Measurements from ENCODE around the gene MYO10. TPM values are rescaled to one million over a fixed set of nuclear protein-coding genes. Genes with fewer than 3 reads are reported as not detected.

Gene MYO10
- polyA plus RNA-seq, 1 donor: 30.7 TPM

DNA sequence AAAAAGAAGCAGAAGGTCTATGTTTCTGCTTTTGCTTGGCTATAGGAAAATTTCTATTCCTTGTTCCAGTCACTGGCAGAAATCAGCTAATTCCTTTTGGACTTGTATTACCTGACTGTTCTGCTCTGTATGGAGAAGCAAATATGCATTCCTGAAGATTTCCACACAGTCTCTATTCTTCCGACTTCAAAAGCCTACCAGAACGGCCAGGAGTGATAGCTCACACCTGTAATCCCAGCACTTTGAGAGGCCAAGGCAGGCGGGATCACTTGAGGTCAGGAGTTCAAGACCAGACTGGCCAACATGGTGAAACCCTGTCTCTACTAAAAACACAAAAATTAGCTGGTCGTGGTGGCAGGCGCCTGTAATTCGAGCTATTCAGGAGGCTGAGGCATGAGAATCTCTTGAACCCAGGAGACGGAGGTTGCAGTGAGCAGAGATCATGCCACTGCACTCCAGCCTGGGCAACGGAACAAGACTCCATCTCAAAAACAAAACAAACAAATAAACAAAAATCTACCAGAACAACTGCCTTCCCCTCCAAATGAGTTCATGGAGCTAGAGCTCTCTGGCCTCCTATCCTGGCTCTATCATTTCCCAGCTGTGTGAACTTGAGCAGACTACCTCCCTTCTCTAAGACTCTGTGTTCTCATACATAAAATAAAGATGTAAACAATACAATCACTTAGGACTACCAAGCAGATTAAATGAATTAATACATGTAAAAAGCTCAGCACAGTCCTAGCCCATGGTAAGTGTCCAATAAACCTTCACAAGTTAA, 17.0 kb downstream of the MYO10 start:
- Histone ChIP-seq H3K4me3 (ENCODE audit: low read length) (no peak overlapping the region), H3K27me3 (ENCODE audit: control insufficient read depth, insufficient read depth, low read length) (no peaks in the 10 kb centered on the region), H3K27ac (ENCODE audit: low read length) (no peak overlapping the region), H3K36me3 (ENCODE audit: control insufficient read depth, insufficient read depth, low read length) (peaks cover 4% of the 10 kb centered on the region), H3K9me3 (ENCODE audit: control insufficient read depth, low read depth, low read length) (no peaks in the 10 kb centered on the region), H3K4me1 (ENCODE audit: control insufficient read depth, insufficient read depth, low read length) (peaks cover 13% of the 10 kb centered on the region)
- no peak for DNase-seq
- WGBS (ENCODE audit: insufficient coverage, low lambda C conversion rate): 100% methylated on average over 1 of the region's 8 CpGs

DNA sequence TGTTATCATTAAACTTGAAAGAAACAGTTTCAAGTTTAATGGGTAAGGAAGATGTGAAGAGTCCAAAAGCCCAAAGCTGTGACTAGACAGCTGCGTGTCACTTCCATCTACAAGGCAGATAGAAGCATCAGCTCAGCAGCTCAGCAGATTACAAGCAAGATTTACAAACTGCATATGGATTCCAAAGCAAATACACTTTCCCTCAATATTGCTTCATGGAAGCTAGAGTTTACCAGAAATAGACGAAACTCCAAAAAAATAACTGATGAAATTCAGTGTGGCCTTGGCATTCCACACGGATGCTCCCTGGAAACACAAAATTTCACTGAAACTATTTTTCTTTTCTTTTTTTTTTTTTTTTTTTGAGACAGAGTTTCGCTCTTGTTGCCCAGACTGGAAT, 17.9 kb downstream of the MYO10 start:
- Histone ChIP-seq H3K27me3 (ENCODE audit: control insufficient read depth, insufficient read depth, low read length) (no peaks in the 10 kb centered on the region), H3K27ac (ENCODE audit: low read length) (no peak overlapping the region), H3K4me3 (ENCODE audit: low read length) (no peak overlapping the region), H3K4me1 (ENCODE audit: control insufficient read depth, insufficient read depth, low read length) (peaks cover 16% of the 10 kb centered on the region), H3K9me3 (ENCODE audit: control insufficient read depth, low read depth, low read length) (no peaks in the 10 kb centered on the region), H3K36me3 (ENCODE audit: control insufficient read depth, insufficient read depth, low read length) (peaks cover 4% of the 10 kb centered on the region)
- WGBS (ENCODE audit: insufficient coverage, low lambda C conversion rate): no CpG with 5 or more reads among the region's 4 CpGs
- DNase-seq: no peak

DNA sequence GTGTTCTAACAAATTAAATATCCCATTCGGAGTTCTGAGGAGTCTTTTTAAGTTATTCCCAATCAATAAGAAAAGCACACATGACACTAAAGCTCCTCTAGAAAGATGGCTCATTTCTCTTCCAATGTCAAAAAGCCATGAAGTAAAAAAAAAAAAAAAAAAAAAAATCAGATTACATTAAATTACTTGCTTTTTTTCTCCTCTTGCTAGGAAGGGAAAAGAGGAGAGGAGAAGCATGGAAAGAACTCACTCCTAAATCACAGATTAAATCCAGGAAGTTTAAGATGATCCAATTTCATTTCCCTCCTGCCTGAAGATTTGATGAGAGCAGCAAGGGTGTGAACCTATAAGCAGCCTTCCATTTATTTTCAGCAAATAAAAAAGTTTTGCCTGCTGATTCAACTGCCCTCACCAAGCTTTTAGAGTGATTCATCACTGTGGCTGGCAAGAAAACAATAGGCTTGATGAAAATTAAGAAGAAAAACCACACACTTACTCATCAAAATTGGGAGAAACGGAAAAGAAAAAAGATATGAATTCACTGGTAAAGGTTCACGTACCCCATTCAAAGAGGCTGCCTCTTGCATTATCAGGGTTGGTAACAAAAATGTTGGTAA, 19.7 kb downstream of the MYO10 start:
- no peaks in the 10 kb centered on the region for H3K27me3 ChIP-seq (ENCODE audit: control insufficient read depth, insufficient read depth, low read length)
- WGBS (ENCODE audit: insufficient coverage, low lambda C conversion rate): 92% methylated on average over 2 of the region's 3 CpGs
- H3K4me1 ChIP-seq (ENCODE audit: control insufficient read depth, insufficient read depth, low read length): peaks cover 11% of the 10 kb centered on the region
- H3K9me3 ChIP-seq (ENCODE audit: control insufficient read depth, low read depth, low read length): no peaks in the 10 kb centered on the region
- no peak overlapping the region for H3K27ac ChIP-seq (ENCODE audit: low read length)
- no peak overlapping the region for H3K4me3 ChIP-seq (ENCODE audit: low read length)
- H3K36me3 ChIP-seq (ENCODE audit: control insufficient read depth, insufficient read depth, low read length): peaks cover 4% of the 10 kb centered on the region
- no peak for DNase-seq

DNA sequence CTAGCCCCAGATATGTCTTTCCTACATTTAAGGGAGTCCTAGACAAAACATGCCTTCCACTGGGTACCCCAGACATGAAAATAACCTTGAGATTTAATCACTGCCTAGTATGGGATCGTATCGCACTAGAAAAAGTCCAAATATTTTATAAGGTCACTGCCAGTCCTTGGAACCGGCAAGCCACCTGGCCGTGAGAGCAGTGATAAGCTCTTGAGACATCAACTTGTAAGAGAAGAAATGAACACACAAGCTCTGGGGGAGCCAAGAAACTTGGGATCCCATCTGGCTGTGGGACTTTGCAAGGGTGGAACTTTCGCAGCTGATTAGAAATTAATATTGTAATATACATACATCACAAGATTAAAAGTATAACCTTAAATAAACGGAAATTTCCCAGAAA, 21.5 kb downstream of the MYO10 start:
- DNase-seq: no peak
- 83% methylated on average over 1 of the region's 6 CpGs for WGBS (ENCODE audit: insufficient coverage, low lambda C conversion rate)
- peak overlapping the region; percentile 68 for H3K27ac ChIP-seq (ENCODE audit: low read length)
- no peak overlapping the region for H3K4me3 ChIP-seq (ENCODE audit: low read length)
- H3K27me3 ChIP-seq (ENCODE audit: control insufficient read depth, insufficient read depth, low read length): no peaks in the 10 kb centered on the region
- H3K4me1 ChIP-seq (ENCODE audit: control insufficient read depth, insufficient read depth, low read length): peaks cover 11% of the 10 kb centered on the region
- no peaks in the 10 kb centered on the region for H3K9me3 ChIP-seq (ENCODE audit: control insufficient read depth, low read depth, low read length)
- H3K36me3 ChIP-seq (ENCODE audit: control insufficient read depth, insufficient read depth, low read length): peaks cover 4% of the 10 kb centered on the region

DNA sequence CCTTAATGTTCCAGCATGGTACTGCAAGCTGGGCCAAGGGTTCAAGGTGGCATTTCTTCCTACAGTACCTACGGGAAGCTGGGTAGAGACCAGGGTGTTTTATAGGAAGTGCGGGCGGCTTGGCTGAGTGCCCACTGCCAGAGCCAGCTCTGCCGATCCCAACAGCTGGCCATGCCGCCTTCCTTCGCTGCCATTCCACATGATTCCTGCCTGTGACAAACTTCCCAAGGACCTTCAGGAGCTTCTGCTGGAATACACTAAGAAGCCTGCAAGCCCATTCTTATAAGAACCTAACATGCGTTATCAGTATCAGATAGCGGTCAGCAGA, 22.0 kb downstream of the MYO10 start:
- Histone ChIP-seq H3K27ac (ENCODE audit: low read length) (peak overlapping the region; percentile 68), H3K4me3 (ENCODE audit: low read length) (no peak overlapping the region), H3K4me1 (ENCODE audit: control insufficient read depth, insufficient read depth, low read length) (peaks cover 11% of the 10 kb centered on the region), H3K27me3 (ENCODE audit: control insufficient read depth, insufficient read depth, low read length) (no peaks in the 10 kb centered on the region), H3K9me3 (ENCODE audit: control insufficient read depth, low read depth, low read length) (no peaks in the 10 kb centered on the region), H3K36me3 (ENCODE audit: control insufficient read depth, insufficient read depth, low read length) (peaks cover 4% of the 10 kb centered on the region)
- WGBS (ENCODE audit: insufficient coverage, low lambda C conversion rate): no CpG with 5 or more reads among the region's 8 CpGs
- no peak for DNase-seq

DNA sequence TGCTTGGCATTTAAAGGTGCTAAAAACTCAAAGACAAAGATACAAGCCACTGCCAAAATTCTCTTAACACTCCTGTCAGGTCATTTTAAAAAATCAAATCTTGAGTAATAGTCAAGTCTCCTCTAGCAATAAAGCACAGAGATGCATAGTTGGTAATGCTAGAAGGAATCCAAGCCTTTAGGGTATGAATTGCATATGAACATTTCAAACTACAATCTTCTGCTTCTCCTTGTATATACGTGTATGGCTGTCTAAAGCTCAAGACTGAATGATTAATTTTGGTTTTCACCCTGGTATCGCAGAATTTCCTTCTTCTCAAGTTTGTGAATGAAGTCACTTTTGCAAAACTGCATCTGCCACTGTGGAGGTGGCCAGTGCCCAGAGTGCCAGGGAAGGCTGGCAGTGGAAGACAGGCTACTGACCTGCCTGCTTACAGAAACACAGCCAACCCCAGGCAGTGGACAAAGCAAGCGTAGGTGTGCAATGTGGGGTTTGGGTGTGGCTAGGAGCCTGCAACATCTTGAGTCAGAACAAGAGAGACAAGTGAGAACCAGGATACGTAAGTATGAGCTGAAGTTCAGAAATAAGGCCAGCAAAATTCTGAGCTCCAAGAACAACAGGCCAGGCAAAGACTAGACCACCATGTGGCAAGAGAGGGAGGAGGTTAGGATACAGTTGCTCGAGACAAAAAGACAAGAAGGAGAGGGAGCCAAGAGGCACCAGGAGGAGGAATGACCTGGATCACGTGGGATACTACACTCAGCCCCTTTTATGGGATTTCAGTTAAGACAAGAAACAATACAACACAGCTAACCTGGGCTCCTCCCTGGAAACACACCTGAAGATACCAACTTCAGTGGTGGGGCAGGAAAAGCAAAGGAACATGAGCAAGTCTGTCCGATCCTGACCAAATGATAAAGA, 22.6 kb downstream of the MYO10 start:
- Histone ChIP-seq H3K27ac (ENCODE audit: low read length) (peak overlapping the region; percentile 68), H3K27me3 (ENCODE audit: control insufficient read depth, insufficient read depth, low read length) (no peaks in the 10 kb centered on the region), H3K4me1 (ENCODE audit: control insufficient read depth, insufficient read depth, low read length) (peaks cover 11% of the 10 kb centered on the region), H3K36me3 (ENCODE audit: control insufficient read depth, insufficient read depth, low read length) (peaks cover 4% of the 10 kb centered on the region), H3K4me3 (ENCODE audit: low read length) (no peak overlapping the region), H3K9me3 (ENCODE audit: control insufficient read depth, low read depth, low read length) (no peaks in the 10 kb centered on the region)
- WGBS (ENCODE audit: insufficient coverage, low lambda C conversion rate): 14% methylated on average over 1 of the region's 7 CpGs
- DNase-seq: peak; percentile 55 to 88

DNA sequence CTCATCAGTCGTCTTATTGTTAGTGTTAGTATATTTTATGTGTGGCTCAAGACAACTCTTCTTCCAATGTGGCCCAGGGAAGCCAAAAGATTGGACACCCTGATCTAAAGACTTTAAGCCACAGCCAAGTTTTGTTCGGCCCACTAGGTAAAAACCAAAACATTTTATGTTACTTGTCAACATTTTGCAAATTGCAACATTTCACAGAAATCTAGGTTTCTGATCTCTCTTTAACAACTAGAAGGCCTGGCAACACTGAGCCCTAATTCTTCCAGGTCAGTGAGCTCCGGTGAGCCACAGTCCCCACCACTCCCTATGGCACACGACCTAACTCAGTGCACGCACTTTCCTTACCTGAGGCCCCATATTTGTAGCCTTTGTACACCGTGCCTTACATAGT, 24.0 kb downstream of the MYO10 start:
- Histone ChIP-seq H3K36me3 (ENCODE audit: control insufficient read depth, insufficient read depth, low read length) (peaks cover 4% of the 10 kb centered on the region), H3K4me3 (ENCODE audit: low read length) (no peak overlapping the region), H3K27me3 (ENCODE audit: control insufficient read depth, insufficient read depth, low read length) (no peaks in the 10 kb centered on the region), H3K27ac (ENCODE audit: low read length) (no peak overlapping the region), H3K9me3 (ENCODE audit: control insufficient read depth, low read depth, low read length) (no peaks in the 10 kb centered on the region), H3K4me1 (ENCODE audit: control insufficient read depth, insufficient read depth, low read length) (peaks cover 11% of the 10 kb centered on the region)
- 100% methylated on average over 1 of the region's 6 CpGs for WGBS (ENCODE audit: insufficient coverage, low lambda C conversion rate)
- no peak for DNase-seq

DNA sequence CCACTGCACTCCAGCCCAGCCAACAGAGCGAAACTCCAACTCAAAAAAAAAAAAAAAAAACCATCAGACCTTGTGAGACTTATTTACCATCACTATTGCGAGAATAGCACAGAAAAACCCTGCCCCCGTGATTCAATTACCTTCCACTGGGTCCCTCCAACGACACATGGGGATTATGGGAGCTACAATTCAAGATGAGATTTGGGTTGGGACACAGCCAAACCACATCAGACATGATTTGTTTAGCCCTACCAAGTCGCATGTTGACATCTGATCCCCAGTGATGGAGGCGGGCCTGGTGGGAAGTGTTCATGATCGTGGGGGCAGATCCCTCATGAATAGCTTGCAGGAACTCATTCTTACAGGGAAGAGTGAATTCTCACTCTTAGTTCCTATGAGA, 26.6 kb downstream of the MYO10 start:
- Histone ChIP-seq H3K9me3 (ENCODE audit: control insufficient read depth, low read depth, low read length) (no peaks in the 10 kb centered on the region), H3K27ac (ENCODE audit: low read length) (no peak overlapping the region), H3K27me3 (ENCODE audit: control insufficient read depth, insufficient read depth, low read length) (no peaks in the 10 kb centered on the region), H3K4me1 (ENCODE audit: control insufficient read depth, insufficient read depth, low read length) (peaks cover 11% of the 10 kb centered on the region), H3K4me3 (ENCODE audit: low read length) (no peak overlapping the region), H3K36me3 (ENCODE audit: control insufficient read depth, insufficient read depth, low read length) (no peaks in the 10 kb centered on the region)
- no CpG with 5 or more reads among the region's 7 CpGs for WGBS (ENCODE audit: insufficient coverage, low lambda C conversion rate)
- no peak for DNase-seq

DNA sequence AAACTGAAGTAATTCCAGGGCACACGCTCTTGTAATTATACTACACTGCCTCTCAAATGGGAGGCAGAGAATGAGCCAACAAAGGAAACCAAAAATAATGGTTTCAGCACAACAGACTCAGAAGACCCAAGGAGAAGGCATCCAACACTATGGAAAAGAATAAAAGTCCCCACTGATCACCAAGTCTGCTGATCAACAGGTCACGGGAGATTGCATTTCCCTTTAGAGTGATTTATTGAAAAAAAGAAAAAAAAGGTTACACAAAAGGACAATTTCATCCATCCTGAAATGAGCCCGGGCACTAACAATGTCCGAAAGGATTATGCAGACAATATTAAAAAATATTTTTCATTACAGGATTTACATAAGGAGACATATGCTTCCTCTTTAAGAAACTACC, 28.8 kb downstream of the MYO10 start:
- Histone ChIP-seq H3K4me1 (ENCODE audit: control insufficient read depth, insufficient read depth, low read length) (peaks cover 3% of the 10 kb centered on the region), H3K27ac (ENCODE audit: low read length) (no peak overlapping the region)

DNA sequence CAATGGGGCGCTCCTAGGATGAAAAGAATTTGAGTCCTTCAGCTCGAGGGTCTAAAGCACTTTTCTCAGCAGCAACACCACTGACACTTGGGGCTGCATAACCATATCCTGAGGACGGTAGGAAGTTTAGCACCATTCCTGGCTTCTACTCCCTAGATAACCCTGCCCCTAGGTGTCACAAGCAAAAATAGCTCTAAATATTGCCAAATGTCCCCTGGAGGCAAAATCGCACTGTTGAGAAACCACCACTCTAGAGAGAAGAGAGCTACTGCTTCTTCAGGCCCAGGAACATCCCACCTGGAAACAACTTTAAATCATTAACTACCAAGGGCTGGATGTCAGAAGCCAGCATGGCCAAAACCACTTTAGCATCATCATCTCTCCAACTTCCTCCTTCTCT, 29.8 kb downstream of the MYO10 start:
- no peak for DNase-seq
- no CpG with 5 or more reads among the region's 4 CpGs for WGBS (ENCODE audit: insufficient coverage, low lambda C conversion rate)
- Histone ChIP-seq H3K27me3 (ENCODE audit: control insufficient read depth, insufficient read depth, low read length) (no peaks in the 10 kb centered on the region), H3K27ac (ENCODE audit: low read length) (no peak overlapping the region), H3K4me3 (ENCODE audit: low read length) (no peak overlapping the region), H3K36me3 (ENCODE audit: control insufficient read depth, insufficient read depth, low read length) (no peaks in the 10 kb centered on the region), H3K9me3 (ENCODE audit: control insufficient read depth, low read depth, low read length) (no peaks in the 10 kb centered on the region), H3K4me1 (ENCODE audit: control insufficient read depth, insufficient read depth, low read length) (peaks cover 3% of the 10 kb centered on the region)

More for the DNA sequence above, 28.8 kb downstream of the MYO10 start:
- no peaks in the 10 kb centered on the region for H3K36me3 ChIP-seq (ENCODE audit: control insufficient read depth, insufficient read depth, low read length)
- no peak for DNase-seq
- H3K27me3 ChIP-seq (ENCODE audit: control insufficient read depth, insufficient read depth, low read length): no peaks in the 10 kb centered on the region
- WGBS (ENCODE audit: insufficient coverage, low lambda C conversion rate): 0% methylated on average over 1 of the region's 4 CpGs
- H3K4me3 ChIP-seq (ENCODE audit: low read length): no peak overlapping the region
- no peaks in the 10 kb centered on the region for H3K9me3 ChIP-seq (ENCODE audit: control insufficient read depth, low read depth, low read length)
